Mucosa of descending colon (tissue), 3 donors: ENCODE measurements around the gene RTRAF. TPM values are rescaled to one million over a fixed set of nuclear protein-coding genes. Genes with fewer than 3 reads are reported as not detected.
A peak's percentile ranks its signal among the peaks of the same experiment; 100 is the strongest.

Experiments used
- ATAC-seq: fragments of 200-7000 bp; cut with Tn5 transposase; one replicate; pipeline ENCODE4 v1.9.1; 2020; ENCODE audit warnings: mild to moderate bottlenecking, moderate library complexity
- DNase-seq, 3 donors: peaks; one replicate each; pipeline ENCODE4 v3.0.0-alpha.2; 2020
- H3K36me3 ChIP-seq: fragments of 200-600 bp; one replicate; pipeline ENCODE4 v1.8.0; 2021; ENCODE audit warnings: low read depth, mild to moderate bottlenecking
- H3K4me1 ChIP-seq: fragments of 200-600 bp; one replicate; pipeline ENCODE4 v1.8.0; 2021; ENCODE audit warnings: low read depth, mild to moderate bottlenecking
- H3K4me3 ChIP-seq: fragments of 200-600 bp; one replicate; pipeline ENCODE4 v1.8.0; 2021; ENCODE audit warnings: mild to moderate bottlenecking
- H3K9me3 ChIP-seq: fragments of 200-600 bp; one replicate; pipeline ENCODE4 v1.8.0; 2021; ENCODE audit warnings: mild to moderate bottlenecking
- intact Hi-C, 2 donors: fragments of 100-400 bp; cut with DNase I in 1 of 2; cut with micrococcal nuclease in 1 of 2; formaldehyde crosslinking; loops; one replicate each; pipeline versions ENCODE4 v1.11.0 to v1.11.1; 2022; cut with DNase I, micrococcal nuclease
- total RNA-seq, 3 donors: library from RNA; stranded (reverse); fragmentation: NEBNext Ultra II Directional in 2 of 3; extraction: Animal tissue kit (Norgen Biotek cat#: 25700) in 2 of 3; gene quantifications; one replicate each; pipeline versions ENCODE4 v1.2.1 to v1.2.4, GENCODE V29; 2021 to 2023
- TF ChIP-seq, protein P1 (sequence below): fragments of 200-600 bp; IDR thresholded peaks from one replicate; pipeline ENCODE4 v1.8.0; 2022; ENCODE audit warnings: antibody characterized with exemption, mild to moderate bottlenecking
- donor health status: DM: no; HTN: no; CAD: no; lungs with moderate emphysema.
- donor health status: DM: no; HTN: no; CAD: no.
- donor health status: DM: no; HTN: yes; CAD: no.

The RTRAF gene
- total RNA-seq, 3 donors from 2014 or later, result 108 to 140 (median 131) TPM

DNA sequence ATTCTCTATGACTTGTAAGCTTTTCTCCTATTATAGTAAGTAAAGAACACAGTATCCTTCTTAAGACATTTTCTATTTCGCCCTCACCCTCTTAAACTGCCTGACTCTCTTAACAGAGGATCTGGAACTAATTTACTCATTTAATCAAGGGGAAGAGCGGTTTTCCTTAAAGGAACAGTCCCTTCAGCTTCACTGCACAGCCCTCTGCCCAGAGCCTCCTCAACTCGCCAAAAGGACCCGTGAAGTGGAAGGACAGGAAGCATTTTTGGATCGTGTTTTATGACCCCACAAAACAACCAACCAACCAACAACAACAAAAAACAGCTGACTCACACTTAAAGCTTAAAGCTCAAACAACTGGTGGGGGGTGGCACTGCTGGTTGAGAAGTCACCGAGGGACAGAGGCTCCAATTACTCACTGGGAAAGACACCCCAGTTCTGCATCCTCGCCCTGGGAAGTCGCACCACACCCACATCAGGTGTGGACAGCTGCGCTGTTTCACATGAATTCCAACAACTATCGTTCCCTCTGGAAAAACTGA is 43.8 kb downstream of the RTRAF start:
- Histone ChIP-seq H3K9me3 (no peaks in the 10 kb centered on the region), H3K4me1 (no peaks in the 10 kb centered on the region), H3K4me3 (no peak overlapping the region), H3K36me3 (no peaks in the 10 kb centered on the region)
- intact Hi-C loops, result no loop called here
- no peak for DNase-seq
- TF ChIP-seq, protein P1, sequence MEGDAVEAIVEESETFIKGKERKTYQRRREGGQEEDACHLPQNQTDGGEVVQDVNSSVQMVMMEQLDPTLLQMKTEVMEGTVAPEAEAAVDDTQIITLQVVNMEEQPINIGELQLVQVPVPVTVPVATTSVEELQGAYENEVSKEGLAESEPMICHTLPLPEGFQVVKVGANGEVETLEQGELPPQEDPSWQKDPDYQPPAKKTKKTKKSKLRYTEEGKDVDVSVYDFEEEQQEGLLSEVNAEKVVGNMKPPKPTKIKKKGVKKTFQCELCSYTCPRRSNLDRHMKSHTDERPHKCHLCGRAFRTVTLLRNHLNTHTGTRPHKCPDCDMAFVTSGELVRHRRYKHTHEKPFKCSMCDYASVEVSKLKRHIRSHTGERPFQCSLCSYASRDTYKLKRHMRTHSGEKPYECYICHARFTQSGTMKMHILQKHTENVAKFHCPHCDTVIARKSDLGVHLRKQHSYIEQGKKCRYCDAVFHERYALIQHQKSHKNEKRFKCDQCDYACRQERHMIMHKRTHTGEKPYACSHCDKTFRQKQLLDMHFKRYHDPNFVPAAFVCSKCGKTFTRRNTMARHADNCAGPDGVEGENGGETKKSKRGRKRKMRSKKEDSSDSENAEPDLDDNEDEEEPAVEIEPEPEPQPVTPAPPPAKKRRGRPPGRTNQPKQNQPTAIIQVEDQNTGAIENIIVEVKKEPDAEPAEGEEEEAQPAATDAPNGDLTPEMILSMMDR, result no peak
- no peak for ATAC-seq

DNA sequence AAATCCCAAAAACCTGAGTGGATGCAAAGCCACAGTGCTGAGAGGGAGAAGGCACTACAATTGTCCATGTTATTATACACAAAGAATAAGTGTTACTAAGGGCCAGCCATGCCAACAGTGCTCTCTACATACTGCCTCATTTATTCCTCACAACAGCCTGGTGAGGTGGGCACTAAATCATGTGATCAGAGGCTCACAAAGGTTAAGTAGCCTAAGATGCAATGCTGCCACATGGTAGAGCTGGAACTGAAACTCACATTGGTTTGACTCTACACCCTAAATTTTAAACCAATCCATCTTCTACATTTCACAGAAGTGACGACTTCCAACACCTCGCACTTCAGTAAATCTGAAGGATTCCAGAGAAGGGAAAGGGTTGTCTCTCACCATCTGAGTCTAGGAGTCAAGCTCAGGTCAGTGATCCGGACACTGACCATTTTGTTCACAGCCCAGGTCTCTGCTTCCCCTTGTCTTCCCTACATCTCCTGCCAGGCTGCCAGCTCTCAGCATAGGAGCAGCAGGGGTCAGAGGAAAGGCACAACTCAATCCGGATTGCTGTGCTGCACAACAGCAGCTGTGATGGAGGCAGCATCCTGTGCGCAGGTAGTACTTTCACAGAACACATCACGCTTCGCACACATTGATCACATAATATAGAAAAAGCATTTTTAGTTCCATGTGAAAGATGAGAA is 49.9 kb downstream of the RTRAF start:
- intact Hi-C loops, result no loop called here
- H3K36me3 ChIP-seq, result no peaks in the 10 kb centered on the region

DNA sequence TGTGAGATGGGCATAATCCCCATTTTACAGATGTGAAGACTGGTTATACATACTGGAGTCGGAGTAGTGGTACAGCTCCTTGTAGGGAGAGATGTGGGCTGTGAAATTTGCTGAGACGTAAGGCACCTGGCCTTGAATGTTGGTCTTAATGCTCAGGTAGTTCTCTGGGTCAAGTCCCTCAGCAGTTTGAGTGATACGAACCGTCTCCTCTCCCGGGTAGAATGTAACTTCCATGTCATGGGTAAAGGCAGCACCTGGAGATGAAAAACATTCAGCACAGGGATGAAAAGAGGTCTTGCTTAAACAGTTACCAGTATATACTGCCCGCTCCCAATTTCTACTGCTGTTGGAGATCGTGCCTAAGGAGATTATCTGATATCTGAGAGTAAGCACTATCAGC is 51.3 kb downstream of the RTRAF start:
- H3K36me3 ChIP-seq, result no peaks in the 10 kb centered on the region
- no peak for ATAC-seq
- no peaks in the 10 kb centered on the region for H3K4me1 ChIP-seq
- no peak overlapping the region for H3K4me3 ChIP-seq
- no peak for DNase-seq
- TF ChIP-seq, protein P1, result no peak
- intact Hi-C loops, result no loop called here
- no peaks in the 10 kb centered on the region for H3K9me3 ChIP-seq

More for the DNA sequence above, 49.9 kb downstream of the RTRAF start:
- TF ChIP-seq, protein P1, result no peak
- H3K9me3 ChIP-seq, result no peaks in the 10 kb centered on the region
- DNase-seq (no peak), ATAC-seq (no peak)
- H3K4me3 ChIP-seq, result no peak overlapping the region
- no peaks in the 10 kb centered on the region for H3K4me1 ChIP-seq

DNA sequence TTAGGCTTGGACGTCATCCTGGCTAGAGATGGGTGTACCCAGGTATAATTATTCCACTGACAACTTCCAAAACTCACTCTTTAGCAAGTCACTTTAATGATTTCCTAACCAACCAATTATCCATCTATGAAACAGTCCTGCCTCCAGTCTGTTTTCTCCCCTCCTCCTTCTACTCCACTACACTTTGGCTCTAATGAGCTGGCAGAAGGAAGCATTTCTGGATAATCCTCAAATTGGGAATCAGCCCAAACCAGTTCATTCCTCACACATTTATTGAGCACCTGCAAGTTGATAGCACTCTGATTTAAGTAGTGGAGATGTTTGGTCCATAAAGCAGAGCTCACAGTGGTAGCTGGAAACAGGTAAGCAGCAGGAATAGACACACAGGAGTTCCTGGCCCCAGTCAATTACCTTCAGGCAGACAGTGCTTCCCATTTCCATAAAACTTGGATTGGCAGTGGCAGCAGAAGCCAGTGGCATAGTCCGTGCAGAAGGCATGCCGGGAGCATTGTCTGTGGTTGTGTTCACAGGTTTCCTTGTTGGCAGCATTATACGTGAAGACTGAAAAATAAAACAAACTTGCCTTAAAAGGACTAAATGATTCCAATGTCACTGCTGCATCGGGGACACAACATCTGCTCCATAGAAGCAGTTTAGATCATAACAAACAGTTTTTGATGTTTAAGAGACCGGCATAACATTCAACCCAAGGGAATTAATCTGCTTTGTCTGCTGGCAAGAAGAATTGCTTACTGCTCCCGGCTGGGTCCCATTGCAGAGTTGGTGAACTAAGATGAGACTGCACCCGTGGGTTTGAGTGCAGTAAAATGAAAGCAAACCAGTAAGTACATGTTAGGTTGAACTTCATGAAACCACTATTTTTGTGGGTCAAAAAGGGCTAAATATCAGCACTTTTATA is 53.3 kb downstream of the RTRAF start:
- intact Hi-C loops, result no loop called here
- H3K4me3 ChIP-seq, result no peak overlapping the region
- DNase-seq (no peak), ATAC-seq (peak; percentile 45)
- TF ChIP-seq, protein P1, result no peak
- H3K9me3 ChIP-seq, result no peaks in the 10 kb centered on the region
- no peaks in the 10 kb centered on the region for H3K36me3 ChIP-seq
- H3K4me1 ChIP-seq, result no peaks in the 10 kb centered on the region

DNA sequence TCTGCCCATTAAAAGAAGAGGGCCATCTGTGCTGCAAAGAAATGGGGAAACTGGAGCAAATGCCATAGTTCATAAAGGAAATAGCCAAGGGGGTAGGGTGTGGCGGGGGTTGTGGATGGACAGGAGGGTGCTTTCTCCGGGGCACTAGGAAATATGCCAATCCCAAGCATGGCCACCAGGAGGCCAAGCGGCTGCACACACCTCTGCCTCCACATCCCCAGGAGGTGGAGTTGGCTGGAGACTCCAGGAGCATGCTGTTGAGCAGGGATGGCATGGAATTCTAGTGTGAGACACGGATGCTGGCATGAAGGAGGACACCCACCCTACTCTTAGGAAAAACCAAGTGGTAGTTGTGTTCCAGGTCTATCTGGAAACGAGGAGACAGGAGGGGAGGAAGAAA is 54.3 kb downstream of the RTRAF start:
- no peaks in the 10 kb centered on the region for H3K4me1 ChIP-seq
- ATAC-seq, result peak; percentile 81
- no peak overlapping the region for H3K4me3 ChIP-seq
- H3K36me3 ChIP-seq, result no peaks in the 10 kb centered on the region
- intact Hi-C loops, result no loop called here
- no peaks in the 10 kb centered on the region for H3K9me3 ChIP-seq
- TF ChIP-seq, protein P1, result no peak
- peak in 1 of 3 donors; percentile 54 for DNase-seq
